NOMO-1 (cell line): ENCODE results near the gene YEATS2.
"Not testable (repeated sequence)": the region's sequence is repeated elsewhere in the genome, so short reads cannot be mapped to it uniquely, and the experiment has no call there.

Experiments
- DNase-seq, 2 experiments: peaks; one replicate each; lab custom pipeline; 2025; ENCODE audit not compliant: unreplicated experiment in 2 of 2; lab: John Stamatoyannopoulos, UW

YEATS2 gene

DNA sequence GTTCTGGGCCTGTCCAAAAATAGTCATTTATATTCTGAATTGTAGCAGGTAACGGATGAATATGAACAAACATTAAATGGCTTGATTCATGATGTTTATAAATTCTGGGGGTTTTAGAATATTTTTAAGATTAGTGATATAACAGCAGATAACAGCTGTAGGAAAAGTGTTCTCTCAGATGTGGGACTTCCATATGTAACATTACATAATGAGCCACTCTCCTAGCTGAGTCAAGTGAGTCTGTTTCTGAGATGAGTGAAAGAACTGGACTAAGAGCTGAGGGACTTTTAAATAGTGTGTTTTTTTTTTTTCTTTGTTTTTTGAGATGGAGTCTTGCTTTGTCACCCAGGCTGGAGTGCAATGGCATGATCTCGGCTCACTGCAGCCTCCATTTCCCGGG lies 13.9 kb downstream of the YEATS2 start:
- no peak for DNase-seq

DNA sequence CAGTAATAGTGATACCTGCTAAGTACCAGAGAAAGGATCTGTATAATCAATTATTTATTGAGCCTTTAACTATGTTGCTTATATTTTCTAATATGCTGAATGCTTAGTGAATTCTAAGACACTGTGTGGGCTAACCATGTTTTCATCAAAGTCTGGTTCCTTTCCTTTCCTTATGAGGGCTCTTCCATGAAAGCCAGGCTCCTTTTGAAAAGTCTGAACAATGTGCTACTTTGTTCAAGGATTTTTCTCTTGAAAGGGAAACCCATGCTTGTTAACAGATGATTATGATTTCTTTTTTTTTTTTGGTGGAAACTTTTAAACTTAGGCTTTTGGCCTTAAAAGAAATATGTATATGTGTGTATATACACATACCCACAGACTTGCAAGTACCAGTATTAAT lies 17.0 kb downstream of the YEATS2 start:
- no peak for DNase-seq

DNA sequence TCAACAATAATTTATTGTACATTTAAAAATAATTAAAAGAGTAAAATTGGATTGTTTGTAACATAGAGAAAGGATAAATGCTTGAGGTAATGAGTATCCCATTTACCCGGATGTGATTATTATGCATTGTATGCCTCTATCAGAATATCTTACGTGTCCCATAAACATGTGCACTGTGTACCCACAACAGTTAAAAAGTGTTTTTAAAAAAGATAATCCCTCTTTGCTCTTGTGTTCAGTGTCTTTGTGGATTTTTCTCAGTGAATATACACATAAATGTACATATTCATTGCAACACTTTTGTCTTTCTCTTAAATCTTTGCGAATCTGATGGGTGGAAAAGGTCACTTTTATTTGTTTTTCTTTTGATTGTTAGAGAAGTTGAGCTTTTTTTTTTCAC lies 20.4 kb downstream of the YEATS2 start:
- no peak for DNase-seq

DNA sequence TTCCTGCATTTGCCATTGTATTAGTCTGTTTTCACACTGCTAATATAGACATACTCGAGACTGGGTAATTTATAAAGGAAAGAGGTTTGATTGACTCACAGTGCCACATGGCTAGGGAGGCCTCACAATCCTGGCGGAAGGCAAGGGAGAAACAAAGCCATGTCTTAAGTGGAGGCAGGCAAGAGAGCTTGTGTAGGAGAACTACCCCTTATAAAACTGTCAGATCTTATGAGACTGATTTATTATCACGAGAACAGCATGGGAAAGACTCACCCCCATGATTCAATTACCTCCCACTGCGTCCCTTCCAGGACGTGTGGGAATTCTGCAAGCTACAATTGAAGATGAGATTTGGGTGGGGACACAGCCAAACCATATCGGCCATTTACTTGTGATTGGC lies 27.8 kb downstream of the YEATS2 start:
- no peak for DNase-seq

DNA sequence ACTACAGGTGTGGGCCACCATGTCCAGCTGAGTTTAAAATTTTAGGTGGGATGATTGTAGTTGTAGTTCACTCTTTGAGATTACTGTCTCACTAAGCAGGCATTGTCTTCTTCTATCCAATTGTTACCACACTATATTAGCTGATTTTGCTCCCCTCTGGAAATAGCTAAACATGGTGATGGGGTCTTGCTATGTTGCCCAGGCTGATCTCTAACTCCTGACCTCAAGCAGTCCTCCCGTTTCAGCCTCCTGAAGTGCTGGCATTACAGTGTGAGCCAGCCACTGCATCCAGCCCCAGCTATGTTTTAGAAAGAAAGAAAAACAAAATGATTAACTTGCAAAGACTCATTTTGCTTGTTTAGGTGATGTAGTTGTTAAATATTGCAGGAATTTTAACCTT lies 30.6 kb downstream of the YEATS2 start:
- DNase-seq = no peak

DNA sequence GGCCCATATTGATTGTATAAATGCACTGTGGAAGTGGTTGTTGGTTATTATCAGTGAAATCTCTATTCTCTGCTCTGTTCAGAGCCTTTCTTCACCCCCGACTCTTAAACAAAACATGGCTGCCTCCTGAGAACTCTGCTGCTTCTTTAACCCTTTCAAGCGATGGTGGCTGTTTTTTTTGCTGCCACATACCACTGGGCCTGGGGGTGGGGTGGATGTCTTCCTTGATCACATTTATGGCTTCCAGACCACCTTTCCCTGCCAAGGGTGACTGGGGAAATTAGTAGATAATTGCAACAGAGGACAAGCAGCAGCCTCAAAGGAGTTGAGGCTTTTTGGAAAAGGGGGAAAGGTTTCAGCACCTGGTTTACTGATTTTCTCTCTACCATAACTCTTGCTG lies 32.8 kb downstream of the YEATS2 start:
- DNase-seq = no peak

DNA sequence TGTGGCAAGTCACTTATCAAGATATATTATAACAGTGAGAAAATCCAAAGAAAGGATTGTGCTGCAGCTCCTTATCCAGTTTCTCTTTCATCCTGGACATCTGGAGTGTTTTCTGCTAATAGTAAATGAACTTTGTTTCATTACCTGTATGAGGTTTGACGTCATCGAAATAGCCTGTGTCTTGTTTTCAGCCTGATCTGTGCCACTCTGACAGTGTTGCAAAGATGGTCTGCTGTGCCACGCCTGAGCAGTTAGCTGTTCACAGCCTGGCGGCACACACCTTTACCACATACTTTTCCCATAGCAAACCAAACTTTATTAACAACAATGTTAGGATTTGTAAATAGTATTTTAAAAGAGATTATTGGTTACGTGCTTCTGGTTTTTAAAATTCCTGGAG lies 34.0 kb downstream of the YEATS2 start:
- DNase-seq = no peak

DNA sequence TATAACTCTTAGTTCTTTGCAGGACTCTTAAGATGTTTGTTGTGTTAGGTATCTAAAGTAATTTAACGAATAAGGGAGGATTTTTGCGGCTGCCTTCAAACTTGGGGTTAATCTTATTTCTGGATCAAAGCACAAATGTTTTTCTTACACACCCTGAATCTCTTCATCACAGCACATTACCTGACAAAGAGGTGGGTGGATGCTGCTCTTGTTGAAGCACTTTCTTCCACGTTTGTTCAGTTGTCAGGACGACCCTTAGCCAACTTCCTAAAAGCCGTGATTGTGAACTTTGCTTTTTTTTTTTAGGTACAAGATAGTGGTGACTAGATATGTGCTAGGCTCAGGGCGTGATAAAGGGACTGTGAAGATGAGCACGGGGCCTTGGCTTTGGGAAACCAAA lies 36.0 kb downstream of the YEATS2 start:
- no peak for DNase-seq

DNA sequence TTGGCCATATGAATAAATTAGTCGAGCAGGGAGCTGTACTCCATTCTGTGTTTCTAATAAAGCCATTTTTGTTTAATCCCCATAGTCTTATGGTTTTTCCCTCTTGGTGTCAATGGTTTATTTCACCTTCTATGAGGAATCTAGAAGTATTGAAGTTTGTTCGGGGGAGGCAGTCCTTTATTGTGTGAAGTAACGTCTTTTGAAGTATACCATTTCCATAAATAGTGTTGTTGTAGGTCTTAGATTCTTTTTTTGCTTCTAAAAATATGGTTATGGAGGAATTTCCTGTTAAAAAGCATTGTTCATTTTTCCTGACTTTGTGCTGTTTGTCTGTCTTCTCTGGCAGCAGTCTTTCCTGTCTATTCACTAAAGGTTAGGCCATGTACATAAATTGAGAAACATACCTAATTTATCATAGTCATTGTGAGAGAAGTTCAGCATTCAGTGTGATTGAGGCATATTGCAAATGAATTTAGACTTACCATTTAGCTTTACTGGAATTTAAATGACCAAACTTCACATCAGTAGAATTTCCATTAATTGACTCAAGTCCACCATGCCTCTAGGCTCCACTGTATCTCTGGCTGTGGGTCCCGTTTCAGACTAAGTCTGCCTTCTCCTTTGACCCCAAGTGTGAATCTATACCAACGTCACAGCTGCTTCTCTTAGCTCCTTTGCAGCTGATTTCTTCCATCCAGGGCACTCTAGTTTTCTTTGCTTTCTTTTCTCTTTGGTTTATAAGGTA lies 37.3 kb downstream of the YEATS2 start:
- no peak for DNase-seq

DNA sequence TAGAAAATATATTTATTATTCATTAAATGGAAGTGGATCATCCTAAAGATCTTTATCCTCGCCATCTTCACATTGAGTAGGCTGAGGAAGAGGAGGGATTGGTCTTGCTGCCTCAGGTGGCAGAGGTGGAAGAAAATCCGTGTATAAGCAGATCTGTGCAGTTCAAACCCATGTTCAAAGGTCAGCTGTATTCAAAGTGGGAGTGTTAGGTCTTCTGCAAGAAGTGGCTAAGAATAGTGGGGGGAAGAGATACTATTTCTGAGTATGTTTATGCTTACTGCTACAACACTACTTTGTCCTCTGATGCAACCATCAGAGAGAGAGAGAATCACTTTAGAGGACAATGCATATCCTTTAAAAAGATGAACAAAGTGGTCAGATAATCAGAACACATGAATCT lies 39.5 kb downstream of the YEATS2 start:
- DNase-seq = no peak

DNA sequence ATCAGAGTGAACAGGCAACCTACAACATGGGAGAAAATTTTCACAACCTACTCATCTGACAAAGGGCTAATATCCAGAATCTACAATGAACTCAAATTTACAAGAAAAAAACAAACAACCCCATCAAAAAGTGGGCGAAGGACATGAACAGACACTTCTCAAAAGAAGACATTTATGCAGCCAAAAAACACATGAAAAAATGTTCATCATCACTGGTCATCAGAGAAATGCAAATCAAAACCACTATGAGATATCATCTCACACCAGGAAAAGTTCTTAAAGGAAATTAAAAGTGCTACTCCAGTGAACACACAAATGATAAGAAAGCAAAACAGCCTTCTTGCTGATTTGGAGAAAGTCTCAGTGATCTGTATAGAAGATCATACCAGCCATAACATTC lies 42.6 kb downstream of the YEATS2 start:
- DNase-seq = not testable (repeated sequence)

DNA sequence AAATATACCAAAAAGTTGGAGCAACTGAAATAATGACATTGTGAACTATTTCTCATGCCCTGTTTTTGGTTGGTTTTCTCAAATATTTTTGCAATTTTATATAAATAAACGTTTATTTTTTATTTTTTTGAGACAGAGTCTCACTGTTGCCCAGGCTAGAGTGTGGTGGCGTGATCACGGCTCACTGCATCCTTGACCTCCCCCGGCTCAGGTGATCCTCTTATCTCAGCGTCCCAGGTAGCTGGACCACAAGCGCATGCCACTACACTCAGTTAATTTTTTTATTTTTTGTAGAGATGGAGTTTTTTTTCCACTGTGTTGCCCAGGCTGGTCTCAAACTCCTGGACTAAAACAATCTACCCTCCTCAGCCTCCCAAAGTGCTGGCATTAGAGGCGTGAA lies 45.6 kb downstream of the YEATS2 start:
- no peak for DNase-seq

DNA sequence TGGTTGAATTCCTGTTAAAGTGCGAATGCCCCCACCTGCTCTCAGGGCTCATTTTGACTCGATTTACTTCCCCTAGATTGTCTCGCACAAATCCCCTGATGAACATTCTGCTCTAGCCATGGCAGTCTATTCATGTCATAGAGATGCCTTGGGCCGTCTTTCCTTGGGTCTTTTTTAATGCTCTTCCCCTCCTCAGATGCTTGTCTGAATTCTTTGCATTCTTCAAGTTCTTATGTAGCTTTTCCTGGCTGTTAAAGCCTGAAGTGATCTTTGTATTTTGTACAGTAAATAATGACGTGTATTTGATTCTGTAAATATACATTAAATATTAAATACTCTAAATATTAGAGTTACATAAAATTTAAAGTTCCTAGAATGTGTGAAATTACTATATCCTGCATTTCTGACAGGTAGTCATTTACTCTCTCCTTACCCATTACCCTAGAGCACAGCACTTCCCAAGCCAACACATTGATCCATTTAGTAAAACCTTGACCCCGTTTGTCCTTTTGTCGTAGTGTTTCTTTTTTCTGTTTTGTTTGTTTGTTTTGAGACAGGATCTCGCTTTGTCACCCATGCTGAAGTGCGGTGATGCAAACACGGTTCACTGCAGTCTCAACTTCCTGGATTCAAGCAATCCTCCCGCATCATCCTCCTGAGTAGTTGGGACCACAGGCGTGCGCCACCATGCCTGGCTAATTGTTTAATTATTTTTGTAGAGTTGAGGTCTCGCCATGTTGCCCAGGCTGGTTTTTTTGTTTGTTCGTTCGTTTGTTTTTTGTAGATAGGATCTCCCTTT lies 47.9 kb downstream of the YEATS2 start:
- no peak for DNase-seq

DNA sequence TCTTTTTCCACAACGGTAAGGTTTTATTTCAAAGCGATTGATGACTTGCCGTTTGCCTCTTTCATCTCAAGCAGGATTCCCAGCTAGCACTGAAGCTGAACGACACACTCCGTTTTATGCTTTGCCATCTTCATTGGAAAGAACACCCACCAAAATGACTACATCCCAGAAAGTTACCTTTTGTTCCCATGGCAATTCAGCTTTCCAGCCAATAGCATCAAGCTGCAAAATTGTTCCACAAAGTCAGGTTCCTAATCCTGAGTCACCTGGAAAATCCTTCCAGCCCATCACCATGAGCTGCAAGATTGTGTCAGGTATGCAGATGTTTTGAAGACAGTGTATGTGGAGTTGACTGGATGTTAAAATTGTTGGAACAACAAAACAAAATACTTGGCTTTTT lies 56.5 kb downstream of the YEATS2 start:
- no peak for DNase-seq

DNA sequence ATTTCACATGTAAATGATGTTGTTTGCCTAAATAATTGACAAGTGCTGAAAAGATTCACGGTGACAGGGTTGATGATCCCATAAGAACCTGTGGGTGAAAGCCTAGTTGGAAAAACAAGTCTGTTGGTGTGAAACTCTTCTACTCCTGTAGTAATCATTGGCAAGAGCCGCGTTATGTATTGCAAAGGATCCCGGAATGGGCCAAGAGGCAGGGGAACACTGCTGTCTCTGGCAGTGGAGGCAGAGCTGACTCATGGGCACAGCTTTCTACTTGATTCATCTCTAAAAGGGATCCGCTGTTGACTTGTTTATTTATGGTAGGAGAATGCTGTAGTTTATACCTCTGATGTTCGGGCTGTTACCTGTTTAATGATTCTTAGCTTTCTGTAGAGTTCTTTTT lies 64.7 kb downstream of the YEATS2 start:
- DNase-seq = no peak

DNA sequence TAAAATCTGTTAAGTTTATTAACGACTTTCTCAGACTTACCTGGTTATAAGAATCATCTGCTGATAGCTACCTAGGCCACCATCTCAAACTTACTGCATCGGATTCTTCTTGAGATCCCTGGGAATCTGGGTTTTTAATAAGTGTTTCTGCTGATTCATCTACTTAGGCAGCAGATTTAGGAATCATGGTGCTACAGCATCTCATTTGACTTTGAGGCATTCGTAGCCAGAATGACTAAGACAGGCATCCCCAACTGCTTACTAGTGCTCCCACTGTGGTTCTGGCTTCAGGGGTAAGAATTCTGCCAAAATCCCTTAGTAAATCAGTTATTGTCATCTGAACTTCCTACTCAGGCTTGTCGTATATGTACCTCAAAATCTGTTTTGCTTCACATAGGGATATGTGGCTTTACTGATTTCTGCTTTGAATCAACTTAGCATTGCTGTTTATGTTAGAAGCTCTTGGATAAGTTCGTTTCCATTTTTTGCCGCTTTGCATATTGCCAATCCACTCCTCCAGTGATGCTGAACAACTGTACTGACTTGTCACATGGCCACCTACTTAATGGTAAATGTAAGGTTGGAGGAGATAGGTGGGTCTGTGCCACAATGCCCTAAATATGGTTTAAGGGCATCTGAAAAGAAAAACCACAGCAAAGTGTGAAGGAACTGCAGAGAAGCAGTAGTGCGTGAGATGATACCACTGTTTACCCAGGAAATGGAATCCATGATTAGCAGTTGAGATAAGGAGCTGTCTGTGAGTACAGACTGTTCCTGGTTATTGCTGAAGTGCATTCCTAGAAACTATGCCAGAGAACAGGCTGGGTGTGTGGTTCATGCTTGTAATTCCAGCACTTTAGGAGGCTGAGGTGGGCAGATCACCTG lies 67.5 kb downstream of the YEATS2 start:
- no peak for DNase-seq

DNA sequence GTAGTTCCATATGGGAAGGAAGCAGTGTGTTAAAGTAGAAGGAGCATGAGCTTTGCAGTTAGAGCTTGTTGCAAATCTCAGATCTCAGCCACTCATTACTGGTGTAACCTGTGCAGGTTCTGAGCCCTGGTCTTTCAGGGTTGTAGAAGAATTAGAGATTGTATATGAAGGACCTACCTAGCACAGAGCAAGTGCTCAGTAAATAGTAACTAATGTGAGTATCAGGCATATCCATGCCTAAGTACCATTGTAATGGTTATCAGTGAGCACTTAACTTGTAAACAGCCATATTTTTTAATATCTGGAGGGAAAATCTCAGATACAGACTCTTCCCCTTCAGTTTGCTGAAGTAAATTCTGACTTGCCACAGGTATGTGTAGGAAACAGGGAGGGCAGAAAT lies 68.5 kb downstream of the YEATS2 start:
- DNase-seq = no peak

DNA sequence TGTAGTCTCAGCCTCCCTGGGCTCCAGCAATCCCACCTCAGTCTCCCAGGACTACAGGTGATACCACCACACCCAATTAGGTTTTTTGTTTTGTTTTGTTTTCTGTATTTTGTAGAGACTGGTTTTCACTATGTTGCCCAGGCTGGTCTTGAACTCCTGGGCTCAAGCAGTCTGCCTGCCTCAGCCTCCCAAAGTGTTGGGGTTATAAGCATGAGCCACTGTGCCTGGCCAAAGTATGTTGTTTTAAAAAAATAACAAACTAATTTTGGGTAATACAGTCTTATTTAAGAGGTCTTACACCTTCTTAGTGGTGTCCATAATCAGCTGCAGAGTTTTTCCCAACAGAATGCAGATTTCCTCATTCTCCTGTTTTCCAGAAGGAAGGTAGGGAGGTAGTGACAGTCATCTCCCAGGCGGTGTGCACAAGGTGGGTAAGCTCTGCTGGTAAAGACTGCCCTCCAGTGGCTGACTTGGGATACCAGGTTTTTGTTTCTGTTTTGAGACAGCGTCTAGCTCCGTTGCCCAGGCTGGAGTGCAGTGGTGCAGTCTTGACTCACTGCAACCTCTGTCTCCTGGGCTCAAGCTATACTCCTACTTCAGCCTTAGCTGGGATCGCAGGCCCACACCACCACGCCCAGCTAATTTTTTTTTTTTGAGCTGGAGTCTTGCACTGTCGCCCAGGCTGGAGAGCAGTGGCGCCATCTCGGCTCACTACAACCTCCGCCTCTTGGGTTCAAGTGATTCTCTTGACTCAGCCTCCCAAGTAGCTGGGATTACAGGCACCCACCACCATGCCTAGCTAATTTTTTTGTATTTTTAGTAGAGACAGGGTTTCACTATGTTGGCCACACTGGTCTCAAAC lies 69.4 kb downstream of the YEATS2 start:
- DNase-seq = peak in 1 of 2 experiments; percentile 69

DNA sequence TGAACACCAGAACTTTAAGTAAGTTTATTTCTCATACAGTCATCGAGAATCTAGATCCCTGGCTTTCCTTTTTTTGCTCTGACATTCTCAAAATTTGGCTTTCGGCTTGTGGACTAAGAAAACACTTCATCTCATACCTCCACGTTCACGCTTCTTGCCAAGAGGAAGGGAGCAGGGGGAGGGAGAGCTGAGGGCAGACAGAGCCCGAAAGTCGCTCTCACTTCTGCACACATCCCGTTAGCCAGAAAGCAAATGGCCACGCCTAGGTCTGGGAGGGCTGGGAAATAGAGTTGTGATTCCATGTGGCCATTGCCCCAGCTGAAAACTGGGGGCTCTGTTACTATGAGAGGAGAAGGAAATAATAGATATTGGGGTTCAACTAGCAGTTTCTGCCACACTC lies 70.5 kb downstream of the YEATS2 start:
- no peak for DNase-seq

DNA sequence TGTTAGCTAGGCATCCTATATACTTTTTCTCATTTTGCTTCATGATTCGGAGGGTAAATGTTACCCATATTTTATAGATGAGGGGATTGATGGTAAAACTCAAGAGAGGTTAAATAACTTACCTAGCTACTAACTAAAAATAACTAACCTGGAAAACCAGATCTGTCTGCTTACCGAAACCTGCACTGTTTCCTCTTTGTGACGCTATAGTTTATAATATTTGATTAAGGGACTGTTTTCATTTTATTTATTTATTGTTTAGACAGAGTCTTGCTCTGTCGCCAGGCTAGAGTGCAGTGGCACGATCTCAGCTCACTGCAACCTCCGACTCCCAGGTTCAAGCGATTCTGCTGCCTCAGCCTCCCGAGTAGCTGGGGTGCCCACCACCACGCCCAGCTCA lies 71.9 kb downstream of the YEATS2 start:
- no peak for DNase-seq

DNA sequence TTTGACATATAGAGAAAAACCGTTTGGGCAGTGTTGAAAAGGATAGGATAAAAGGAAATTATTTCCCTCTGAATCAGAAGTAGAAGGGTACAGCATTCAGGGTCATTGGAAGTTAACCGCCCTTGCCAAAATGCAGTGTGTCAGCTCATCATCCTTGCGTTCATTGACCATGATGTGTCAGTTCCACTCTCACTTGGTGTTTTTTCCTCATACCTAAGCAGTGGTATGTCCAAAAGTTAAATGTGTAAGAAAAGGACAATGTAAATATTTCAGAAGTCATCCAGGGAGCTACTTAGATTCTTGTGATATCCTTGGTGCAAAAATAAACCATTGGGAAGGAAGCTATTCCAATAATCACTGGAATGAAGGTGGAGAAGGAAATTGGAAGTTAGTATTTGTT lies 77.0 kb downstream of the YEATS2 start:
- DNase-seq = no peak
